Measurements from ENCODE around the gene C20orf173.

C20orf173 gene

DNA sequence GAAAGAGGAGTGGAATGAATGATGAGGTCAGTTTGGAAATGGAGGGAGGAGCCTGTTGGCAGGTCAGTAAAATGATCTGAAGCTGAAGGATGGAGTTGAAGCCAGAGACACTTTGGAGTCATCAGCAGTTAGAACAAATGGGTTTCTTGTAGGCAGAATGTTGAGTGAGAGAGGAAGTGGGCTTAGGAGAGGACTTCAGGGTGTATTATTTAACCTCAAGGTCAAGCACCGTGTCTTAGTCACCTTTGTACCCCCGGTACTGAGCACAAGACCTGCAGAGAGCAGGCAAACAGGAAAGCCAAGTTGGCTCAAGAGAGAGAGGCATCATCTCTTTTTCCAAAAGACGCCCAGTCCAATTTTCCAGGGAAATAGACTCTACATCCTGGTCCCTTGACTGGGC lies 23.3 kb downstream of the C20orf173 start:
- DNase-seq = no peak

DNA sequence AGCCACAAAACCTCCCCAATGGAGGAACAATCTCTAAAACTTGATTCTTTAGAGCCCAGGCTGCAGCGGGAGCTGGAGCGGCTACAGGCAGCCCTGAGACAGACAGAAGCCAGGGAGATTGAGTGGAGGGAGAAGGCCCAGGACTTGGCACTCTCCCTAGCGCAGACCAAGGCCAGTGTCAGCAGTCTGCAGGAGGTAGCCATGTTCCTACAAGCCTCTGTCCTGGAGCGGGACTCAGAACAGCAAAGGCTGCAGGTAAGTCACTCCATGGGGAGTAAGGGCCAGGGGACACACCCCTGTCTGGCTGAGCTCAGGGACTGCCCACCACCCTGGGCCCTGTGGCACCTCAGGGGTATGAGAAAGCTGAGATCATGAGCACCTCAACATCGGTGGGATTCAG lies 24.7 kb downstream of the C20orf173 start:
- no peak for DNase-seq

DNA sequence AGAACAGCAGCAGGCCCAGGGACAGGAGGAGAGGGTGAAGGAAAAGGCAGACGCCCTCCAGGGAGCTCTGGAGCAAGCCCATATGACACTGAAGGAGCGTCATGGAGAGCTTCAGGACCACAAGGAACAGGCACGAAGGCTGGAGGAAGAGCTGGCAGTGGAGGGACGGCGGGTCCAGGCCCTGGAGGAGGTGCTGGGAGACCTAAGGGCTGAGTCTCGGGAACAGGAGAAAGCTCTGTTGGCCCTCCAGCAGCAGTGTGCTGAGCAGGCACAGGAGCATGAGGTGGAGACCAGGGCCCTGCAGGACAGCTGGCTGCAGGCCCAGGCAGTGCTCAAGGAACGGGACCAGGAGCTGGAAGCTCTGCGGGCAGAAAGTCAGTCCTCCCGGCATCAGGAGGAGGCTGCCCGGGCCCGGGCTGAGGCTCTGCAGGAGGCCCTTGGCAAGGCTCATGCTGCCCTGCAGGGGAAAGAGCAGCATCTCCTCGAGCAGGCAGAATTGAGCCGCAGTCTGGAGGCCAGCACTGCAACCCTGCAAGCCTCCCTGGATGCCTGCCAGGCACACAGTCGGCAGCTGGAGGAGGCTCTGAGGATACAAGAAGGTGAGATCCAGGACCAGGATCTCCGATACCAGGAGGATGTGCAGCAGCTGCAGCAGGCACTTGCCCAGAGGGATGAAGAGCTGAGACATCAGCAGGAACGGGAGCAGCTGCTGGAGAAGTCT lies 25.5 kb downstream of the C20orf173 start:
- DNase-seq = no peak

GRCh38 chr20:35503281-35503680 lies 26.2 kb downstream of the C20orf173 start:
- DNase-seq = no peak

GRCh38 chr20:35502352-35502751 lies 27.1 kb downstream of the C20orf173 start:
- DNase-seq = no peak

DNA sequence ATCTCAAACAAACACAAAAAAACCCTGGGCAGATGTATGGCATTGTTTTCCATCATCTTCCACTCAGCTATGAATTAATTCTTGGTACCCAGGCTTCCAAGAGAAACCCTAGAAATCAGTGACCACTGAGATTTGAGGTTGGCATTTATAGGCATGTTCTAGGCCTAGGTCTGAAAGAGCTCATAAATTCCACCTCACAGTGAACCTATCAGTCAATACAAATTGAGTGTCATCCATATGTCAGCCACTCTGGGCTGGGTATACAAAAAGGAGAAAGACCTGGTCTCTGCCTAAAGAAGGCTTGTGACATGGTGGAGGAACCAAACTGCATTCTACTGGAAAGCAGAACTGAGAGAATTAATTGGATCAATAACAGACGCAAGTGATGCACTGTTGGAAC lies 30.2 kb downstream of the C20orf173 start:
- no peak for DNase-seq

GRCh38 chr20:35497780-35498189 lies 31.7 kb downstream of the C20orf173 start:
- DNase-seq = no peak

DNA sequence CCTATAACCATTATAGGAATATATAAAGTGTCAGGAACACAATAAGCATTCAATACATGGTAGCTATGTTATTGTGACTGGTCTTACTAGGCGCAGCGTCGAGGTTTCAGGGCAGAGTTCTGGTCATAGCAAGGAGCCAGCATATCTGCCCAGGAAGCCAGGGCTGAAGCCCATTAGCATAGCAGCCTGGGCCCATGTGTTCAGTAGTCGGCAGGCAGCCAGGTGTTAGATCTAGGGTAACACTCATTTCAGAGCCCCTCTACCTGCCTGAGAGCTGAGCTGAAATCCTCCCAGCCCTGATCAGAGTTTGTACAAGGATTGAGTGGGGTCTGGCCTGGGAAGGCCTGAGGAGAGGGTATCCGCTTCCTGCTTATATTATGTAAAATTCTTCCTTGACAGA lies 32.1 kb downstream of the C20orf173 start:
- DNase-seq = no peak

- DNase-seq = no peak
Measured at GRCh38 chr20:35496481-35496880, 33.0 kb downstream of the C20orf173 start.

GRCh38 chr20:35492352-35492751 lies 37.1 kb downstream of the C20orf173 start:
- DNase-seq = no peak

DNA sequence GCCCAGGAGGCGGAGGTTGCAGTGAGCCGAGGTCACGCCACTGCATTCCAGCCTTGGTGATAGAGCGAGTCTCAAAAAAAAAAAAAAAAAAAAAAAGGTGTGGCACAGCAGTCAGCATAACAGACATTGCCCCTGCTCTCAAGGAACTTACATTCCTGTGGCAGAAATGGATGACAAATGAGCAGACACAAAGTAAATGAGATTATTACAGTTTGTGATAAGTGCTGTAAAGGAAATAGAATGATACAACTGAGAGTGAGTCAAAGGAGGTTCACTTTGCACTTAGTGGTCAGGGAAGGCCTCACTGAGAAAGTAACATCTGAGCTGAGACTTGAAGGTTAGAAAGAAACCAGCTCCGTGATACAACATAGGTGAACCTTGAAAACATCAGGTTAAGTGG lies 37.6 kb downstream of the C20orf173 start:
- no peak for DNase-seq

- DNase-seq = no peak
Measured at GRCh38 chr20:35490736-35491181, 38.7 kb downstream of the C20orf173 start.

DNA sequence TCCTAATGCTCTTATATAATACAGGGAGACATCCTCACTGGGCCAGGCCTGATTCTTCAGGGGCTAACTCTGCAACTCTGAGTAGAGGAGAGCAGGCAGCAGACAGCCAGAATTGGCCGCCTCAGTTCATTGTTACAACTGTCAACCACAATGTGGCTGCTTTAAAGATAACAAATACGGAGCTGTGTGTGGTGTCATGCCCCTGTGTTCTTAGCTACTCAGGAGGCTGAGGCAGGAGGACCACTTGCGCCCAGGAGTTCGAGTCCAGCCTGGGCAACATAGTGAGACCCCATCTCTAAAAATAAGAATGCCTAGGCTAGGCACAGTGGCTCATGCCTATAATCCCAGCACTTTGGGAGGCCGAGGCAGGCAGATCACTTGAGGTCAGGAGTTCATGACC lies 39.7 kb downstream of the C20orf173 start:
- DNase-seq = no peak

DNA sequence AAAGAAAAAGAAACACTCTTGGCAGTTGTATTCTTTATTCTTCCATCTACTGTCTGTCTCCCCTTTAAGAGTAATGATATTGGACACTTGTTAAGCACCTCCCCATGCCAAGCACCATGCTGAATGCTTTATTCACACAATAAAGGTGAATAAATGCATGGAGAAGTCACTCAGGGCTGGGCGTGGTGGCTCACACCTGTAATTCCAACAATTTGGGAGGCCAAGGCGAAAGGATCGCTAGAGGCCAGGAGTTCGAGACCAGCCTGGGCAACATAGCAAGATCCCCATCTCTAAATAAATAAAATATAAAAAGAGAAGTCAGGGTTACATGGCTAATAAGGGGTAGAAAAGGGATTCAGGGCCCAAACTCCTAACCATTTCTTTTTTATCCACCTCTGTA lies 42.0 kb downstream of the C20orf173 start:
- no peak for DNase-seq

- DNase-seq = no peak
Measured at GRCh38 chr20:35479798-35480197, 49.7 kb downstream of the C20orf173 start.

- no peak for DNase-seq
Measured at GRCh38 chr20:35478804-35479472, 50.5 kb downstream of the C20orf173 start.
